ENCODE data around the gene UBR7.
"Not testable (repeated sequence)": the region's sequence is repeated elsewhere in the genome, so short reads cannot be mapped to it uniquely, and the experiment has no call there.

The UBR7 gene

DNA sequence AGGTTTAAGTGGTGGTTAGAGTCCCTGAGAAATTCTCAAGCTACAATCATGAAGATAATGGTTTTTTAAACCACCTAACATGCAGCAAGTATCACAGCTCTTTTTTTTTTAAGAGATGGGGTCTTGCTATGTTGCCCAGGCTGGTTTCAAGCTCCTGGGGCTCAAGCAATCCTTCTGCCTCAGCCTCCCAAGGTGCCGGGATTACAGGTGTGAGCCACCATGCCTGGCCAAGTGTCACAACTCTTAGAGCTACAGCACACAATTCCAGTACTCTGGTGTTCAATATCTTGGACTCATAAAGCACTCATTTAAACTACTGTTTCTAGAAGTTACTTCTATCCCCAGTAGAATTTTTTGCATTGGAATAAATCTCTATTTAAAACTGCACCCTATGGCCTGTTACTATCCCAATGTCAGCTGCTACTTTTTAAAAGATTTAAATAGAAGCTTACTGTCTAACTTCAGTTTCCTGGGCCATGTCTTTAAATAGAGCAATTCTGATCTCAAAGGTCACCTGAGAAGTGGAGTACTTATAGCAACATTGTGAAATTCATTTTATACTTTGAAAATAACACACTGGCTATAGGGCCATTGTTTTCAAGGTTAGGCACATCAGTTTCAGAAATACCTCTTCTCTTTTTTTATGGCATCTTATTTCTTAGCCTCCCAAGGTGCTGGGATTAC lies 11.6 kb upstream of the UBR7 start:
- DNase-seq (ENCODE audit: low spot score), result no peak

DNA sequence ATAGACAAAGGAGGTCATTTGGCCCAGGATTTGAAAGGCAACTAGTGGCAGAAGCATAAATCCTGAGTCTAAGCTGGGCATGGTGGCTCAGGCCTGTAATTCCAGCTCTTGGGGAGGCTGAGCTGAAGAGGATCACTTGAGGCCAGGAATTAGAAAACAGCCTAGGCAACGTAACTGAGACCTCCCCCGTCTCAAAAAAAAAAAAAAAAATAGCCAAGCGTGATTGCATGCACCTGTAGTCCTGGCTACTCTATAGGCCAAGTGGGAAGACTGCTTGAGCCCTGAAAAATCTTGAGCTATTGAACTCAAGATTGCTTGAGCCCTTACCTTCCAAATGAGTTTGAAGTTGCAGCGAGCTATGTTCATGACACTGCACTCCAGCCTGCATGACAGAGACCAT lies 8.0 kb upstream of the UBR7 start:
- DNase-seq (ENCODE audit: low spot score), result no peak

DNA sequence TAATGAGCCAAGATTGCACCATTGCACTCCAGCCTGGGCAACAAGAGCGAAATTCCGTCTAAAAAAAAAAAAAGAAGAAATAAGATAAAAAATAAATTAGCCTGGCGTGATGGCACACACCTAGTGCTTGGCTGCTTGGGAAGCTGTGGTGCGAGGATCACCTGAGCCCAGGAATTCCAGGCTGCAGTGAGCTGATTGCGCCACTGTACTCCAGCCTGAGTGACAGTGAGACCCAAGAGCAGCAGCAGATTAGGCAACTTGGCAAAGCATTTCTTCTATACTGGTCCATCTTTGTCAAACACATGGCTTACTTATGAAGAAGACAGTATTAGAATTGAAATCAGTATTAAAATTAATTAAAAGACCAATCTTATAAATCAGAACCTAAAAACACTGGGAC lies 6.5 kb upstream of the UBR7 start:
- DNase-seq (ENCODE audit: low spot score), result no peak

DNA sequence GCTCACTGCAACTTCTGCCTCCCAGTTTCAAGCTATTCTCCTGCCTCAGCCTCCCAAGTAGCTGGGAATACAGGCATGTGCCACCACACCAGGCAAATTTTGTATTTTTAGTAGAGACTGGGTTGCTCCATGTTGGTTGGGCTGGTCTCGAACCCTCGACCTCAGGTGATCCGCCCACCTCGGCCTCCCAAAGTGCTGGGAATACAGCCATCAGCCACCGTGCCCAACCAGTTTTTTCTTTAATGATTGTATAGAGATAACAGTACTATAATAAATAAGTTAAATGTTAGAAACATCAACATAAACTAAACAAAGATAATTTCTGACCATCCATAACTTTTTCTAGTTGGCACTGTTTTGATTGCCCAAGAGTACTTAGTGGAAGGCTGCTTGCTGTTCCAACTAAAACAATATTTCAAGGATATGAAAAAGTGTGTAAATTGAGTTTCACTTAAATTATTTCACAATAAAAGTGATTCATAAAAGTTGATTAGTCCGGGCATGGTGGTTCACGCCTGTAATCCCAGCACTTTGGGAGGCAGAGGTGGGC lies 5.8 kb upstream of the UBR7 start:
- no peak for DNase-seq (ENCODE audit: low spot score)

DNA sequence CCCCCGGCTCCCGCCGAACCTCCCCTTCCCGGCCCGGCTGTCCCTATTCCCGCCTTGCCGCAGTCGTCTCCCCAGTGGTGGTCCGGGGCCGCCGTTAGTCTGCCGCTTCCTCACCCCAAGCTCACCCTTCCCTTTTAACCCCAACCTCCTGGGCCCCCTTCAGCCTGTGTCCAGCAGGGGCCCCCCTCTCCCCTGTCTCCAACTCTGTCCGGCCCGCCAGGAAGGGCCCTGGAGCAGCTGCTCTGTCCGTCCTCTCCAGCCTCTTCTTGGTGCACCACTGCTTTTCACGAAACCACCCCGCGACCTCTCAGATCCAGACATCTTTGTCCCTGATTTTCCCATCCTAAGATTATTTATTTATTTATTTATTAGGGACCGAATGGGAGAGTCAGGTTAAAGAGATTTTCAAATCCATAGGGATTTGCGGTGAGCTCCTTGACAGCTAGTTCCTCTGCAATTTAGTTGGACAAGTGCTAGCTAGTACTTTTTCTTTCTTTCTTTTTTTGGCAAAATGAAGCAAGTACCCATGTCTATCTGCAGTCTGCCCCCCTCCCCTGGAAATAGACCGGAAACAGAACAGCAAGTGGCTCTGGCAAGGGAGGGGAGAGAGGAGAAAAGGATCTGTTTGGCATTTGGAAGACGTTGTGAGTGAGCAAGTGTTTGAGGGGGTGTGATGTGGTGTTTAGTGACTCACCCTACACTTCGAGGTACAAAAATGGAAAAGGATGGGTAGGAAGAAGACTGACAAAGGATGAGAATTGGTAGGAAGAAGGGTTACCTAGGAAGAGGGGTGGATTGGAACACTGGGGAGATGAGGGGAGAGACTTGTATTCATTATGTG lies 632 bp downstream of the UBR7 start:
- peak; percentile 74 for DNase-seq (ENCODE audit: low spot score)

DNA sequence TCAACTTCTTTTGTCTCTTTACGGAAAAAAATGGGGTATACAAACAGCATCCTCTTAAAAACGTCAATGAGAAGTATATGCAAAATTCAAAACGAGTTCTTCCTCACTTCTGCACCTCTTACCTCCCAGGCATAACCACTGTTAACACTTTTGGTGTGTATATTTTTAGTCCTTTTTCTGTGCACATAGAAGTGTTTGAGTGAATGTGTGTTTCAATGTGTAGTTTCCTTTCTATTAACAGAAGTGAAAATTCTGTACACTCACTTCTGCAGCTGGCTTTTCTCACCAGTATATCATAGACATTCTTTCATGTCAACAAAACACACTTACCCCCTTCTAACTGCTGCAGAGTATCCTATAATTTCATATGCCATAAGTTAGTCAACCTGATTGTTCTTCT lies 5.4 kb downstream of the UBR7 start:
- no peak for DNase-seq (ENCODE audit: low spot score)

DNA sequence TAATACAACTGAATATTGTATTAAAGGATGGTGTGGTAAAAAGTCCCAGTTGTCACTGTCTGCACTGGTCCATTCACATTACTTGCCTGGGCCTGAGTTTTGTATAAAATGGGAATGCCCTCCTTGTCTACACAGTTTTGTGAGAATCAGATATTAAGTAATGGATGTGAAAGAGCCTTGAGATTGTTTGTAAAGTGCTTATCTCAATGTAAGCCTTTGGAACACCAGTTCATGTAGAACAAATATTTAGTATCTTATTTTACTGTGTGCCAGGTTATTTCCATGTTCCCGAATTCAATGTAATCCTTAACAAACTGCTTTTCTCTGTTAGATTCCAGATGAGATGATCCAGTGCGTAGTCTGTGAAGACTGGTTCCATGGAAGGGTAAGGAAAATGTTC lies 7.5 kb downstream of the UBR7 start:
- no peak for DNase-seq (ENCODE audit: low spot score)

DNA sequence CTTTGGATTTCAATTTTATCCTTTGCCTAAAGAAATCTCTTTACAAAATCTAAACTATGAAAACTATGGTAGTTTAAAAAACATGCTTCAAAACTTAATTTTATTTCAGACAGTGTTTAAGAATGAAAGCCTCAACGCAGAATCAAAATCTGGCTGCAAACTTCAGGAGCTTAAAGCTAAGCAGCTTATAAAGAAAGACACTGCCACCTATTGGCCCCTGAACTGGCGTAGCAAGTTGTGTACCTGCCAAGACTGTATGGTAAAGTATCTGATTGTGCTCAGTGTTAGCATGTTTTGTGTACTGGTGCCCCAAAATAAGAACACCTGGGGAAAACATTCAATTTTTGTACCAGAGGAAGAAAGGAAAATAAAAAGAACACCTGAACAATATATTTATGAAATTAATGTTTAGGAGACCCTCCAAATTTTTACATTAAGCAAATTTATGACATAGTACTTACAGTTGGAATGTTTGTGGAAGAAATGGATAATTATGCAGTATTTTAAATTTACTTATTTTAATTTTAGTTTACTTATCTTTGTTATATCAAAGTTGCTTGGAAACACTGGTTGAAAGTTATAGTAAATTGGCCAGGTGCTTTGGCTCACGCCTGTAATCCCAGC lies 12.2 kb downstream of the UBR7 start:
- peak; percentile 51 for DNase-seq (ENCODE audit: low spot score)

DNA sequence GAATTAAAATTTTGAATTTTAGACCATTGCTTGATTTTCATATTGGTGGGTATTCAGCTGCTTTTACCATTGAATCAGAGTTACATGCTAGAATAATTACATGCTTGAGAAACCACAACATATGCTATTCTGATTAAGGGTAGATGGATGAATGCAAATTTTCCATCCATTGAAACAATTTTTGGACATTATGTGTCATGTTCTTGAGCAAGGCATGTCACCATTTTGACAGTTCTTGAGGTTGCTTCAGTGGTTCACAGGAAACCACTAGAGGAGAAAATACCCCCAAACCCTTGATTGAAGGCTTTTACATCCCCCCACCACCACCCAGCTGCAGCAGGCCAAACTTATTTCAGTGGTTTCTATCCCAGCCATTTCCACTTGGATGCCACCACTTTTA lies 13.5 kb downstream of the UBR7 start:
- DNase-seq (ENCODE audit: low spot score), result no peak

DNA sequence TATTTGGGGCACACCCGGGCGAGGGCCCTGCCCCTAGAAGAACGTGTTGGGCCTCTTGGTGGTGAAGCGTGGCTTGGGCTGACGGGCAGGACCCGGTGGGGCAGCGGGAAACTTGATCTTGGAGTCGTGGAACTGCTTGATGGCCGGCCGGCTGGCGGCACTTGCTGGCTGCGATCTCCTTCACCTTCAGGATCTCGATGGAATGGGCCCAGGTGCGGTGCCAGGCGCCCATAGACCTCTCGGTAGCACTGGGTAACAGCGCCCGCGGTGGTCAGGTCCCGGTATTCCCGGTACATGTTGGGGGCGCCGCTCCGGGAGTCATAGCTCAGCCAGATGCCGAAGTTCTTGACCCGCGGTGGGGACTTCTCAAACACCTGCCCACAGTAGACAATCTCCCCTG lies 16.5 kb downstream of the UBR7 start:
- no peak for DNase-seq (ENCODE audit: low spot score)

DNA sequence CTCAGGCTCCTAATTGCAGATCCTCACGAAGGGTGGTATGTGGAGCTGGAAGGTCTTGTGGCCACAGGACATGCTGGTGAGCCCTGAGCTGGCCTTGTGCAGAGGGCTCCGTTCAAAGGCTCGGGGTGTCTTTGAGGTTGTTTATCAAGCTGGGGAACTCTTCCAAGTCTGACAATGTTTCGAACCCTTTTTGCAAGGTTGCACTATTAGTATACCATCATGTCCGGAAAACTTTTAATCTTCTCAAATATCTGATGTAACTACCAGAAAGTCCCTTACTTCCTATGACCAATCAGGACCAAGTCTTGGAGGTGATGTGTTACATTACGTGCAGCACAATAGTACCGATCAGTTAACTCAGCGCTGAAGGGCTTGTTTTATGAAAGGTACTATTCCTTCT lies 21.5 kb downstream of the UBR7 start:
- DNase-seq (ENCODE audit: low spot score), result no peak

DNA sequence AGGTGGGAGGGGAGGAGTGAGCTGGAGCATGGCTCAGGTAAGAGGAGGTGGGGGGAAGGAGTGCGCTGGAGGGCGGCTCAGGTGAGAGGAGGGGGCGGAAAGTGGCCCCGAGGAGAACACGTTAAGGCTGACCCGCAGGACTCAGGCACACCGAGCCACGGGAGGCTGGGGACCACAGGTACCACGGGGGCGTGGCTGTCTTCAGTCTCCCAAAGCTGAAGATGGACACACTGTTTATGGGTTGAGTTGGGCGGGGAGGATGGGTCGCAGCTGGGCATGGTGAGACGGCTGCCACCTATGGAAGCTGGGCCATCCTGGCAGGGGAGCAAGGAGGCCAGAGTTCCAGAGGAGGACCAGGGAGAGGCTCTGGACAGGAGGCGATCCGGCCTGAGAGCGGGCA lies 23.5 kb downstream of the UBR7 start:
- no peak for DNase-seq (ENCODE audit: low spot score)

DNA sequence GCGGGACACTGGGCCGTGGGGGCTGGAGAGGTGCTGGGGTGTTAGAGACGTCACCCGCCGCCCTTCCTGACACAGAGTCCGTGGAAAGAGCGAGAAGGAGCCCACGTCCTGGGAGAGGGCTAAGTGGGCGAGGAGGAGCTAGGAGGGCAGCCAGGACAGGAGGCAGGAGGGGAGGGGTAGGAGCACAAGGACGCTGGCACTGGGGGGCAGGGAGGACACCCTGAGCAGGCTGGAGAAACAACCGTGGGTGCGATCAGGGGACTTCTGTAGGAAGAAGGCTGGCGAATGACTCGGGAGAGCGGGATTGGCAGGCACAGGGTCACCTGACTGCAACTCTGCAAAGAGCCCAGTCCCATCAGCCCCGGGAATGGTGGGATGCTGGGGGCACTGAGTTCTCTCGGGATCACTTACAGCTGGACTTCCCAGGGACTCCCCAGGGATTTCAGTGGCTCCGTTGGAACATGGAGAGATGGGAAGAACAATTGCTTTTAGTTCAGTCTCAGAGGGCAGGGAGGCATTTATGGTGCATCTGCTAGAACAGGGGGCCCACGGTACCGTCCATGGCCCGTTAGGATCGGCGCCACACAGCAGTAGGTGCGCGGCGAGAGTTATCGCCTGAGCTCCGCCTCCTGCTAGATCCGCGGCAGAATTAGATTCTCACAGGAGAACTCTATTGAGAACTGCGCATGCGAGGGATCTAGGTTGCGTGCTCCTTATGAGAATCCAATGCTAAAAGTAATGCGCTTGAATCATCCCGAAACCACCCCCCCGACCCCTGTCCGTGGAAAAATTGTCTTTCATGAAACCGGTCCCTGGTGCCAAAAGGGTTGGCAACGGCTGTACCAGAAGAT lies 24.3 kb downstream of the UBR7 start:
- DNase-seq (ENCODE audit: low spot score), result peak; percentile 83

DNA sequence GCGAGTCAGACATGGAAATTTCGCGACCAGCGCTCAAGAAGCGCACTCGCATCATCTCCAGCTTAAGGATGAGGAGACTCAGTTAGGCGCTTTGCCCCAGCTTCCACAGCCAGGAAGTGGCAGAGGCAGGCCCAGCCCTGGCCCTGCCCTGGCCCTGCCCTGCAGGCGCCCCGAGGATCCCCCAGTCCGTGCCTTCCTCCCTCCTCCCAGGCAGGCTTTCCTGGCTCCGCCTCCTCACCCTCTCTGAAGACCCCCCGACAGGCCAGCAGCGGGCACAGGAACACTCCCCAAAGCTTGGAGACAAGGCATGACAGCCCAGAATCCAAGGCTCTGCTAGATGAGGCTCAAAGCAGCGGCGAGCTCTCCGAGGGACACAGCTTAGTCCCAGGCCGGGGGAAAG lies 25.1 kb downstream of the UBR7 start:
- no peak for DNase-seq (ENCODE audit: low spot score)

DNA sequence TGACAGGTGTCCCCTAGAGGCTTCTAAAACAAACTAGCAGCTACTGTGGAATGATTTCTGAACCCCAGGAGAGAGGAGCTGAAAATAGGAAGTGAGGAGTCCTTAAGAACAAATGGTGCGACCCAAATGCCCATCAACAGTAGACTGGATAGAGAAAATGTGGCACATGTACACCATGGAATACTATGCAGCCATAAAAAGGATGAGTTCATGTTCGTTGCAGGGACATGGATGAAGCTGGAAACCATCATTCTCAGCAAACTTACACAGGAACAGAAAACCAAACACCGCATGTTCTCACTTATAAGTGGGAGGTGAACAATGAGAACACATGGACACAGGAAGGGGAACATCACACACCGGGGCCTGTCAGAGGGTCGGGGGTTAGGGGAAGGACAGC lies 26.0 kb downstream of the UBR7 start:
- DNase-seq (ENCODE audit: low spot score), result not testable (repeated sequence)

DNA sequence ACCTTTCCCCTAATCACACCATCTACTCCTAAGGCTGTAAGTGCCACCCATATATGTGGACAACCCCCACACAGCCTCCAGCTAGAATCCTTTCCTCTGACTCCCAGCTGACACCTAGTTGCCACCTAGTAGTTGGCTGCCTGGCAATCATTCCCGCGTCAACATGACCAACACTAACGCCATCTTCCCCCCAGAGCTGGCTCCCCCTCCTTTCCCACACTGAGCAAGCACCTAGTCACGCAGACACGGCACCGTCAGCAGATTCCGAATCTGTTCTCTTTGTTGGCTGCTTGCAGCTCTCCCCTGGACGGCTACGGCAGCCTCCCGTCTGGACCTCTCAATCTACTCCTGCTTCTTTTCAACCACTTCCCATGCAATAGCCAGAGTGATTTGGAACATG lies 27.7 kb downstream of the UBR7 start:
- DNase-seq (ENCODE audit: low spot score), result peak; percentile 85

DNA sequence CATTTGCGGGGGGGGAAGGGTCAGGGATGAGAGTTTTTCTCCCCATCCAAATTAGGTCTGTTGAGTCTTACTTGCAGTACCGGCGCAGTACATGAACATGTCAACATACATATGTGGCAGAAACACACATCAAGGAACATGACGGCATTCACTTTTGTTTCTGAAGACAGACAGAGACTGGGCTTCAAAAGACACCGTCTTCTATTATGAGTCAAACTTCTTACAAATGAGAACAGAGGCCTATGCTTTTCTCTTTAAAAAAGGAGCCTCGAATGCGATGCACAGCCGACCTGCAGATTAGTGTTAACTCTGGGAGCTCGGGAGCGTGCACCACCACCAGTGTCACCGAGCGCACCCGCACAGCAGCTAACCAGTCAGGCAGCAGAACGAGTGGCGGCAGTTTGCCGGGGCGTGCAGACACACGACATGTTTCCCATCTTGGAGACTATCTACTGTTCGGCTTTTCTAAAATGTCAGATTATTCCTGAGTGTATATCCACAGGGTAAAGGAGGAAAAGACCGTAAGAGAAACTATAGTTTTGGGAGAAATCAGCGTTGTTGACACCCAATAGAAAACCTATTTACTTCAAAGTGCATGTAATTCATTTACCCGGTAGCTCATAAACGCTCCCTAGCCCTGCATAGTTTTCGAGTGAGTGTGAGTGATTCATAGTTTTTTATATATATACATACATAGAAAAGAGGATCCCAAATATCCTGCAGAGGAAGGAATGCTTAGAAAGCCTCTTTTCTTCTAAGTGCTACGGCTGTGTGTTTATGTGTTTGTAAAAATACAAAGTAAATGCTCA lies 33.0 kb downstream of the UBR7 start:
- DNase-seq (ENCODE audit: low spot score), result no peak

DNA sequence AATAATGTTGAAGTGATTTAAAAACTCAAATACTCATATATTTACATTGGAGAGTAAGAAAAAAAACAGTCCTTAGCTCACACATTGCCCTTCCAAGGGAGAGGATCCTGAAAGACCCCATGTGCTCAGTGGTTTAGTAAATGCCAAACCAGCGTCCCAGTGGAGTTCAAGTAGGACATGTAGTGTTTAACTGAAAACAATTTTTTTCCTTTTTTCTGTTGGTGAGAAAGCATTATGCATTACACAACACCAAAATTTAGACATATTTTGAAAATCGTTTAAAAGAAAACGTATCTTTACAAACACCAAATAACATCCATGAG lies 33.6 kb downstream of the UBR7 start:
- no peak for DNase-seq (ENCODE audit: low spot score)

DNA sequence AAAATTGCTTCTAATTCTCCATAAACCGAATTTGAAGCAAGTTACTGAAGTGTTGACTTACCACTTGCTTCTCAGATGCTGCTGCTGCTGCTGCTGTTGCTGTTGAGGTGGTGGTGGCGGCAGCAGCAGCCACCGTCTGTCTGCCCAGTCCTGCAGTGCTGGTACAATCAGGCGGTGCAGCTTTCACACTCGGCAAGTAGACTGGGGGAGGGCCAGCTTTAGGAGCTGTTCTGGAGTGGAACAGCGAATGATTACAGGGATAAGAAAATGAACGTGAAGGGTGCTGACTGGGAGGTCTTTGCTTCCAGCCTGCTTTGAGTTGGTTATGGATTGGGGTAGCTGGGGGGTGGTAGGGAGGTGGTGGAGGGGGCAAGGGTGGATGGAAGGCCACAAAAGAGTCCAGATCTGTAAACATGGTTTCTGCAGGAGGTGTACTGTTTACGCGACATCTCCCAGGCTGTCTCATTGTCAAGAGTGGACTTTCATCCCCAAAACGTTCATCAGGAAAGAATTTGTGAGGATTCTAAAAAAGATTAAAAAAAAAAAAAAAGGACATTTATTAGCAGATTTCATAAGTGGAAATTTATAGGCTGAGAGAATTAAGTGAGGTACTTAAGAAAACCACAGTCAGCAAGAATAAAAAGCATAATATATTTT lies 38.8 kb downstream of the UBR7 start:
- DNase-seq (ENCODE audit: low spot score), result no peak

DNA sequence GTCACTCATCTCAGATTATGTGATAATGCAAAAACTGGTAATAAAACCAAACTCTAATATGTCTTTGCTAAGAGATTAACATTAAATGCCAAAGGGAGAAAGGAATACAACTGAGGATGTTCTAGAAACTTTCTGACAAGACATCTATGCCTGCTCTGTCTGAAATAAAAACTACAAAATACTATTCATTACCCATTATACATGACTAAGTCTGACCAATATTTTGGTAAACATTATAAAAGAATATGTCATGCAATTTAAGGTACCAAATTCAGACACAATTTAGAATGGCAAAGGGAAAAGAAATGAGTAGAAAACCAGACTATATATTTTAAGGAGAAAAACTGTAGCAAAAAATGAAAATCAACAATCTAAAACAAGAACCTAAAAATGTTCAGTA lies 39.5 kb downstream of the UBR7 start:
- DNase-seq (ENCODE audit: low spot score), result no peak

Measured in AG20443 (cell line).